T-cell (primary cell): Measurements from ENCODE around the gene BTG1. TPM values are rescaled to one million over a fixed set of nuclear protein-coding genes. Genes with fewer than 3 reads are reported as not detected.

Source experiments
- ATAC-seq, 4 experiments: fragments of 200-7000 bp in 3 of 4; fragments of 150-1000 bp in 1 of 4; cut with Tn5 transposase; replicated peaks in 1 of 4; 1 replicate in 3 of 4; 2 replicates in 1 of 4; pipeline ENCODE4 v1.10.0; 2021; ENCODE audit warnings: moderate library complexity in 3 of 4, mild to moderate bottlenecking in 2 of 4, moderate number of reproducible peaks in 1 of 4
- CTCF ChIA-PET, 2 donors: fragments of 300-600 bp; sonication (Branson Sonifier 250); formaldehyde crosslinking; loops; one replicate each; lab custom pipeline; 2022; ENCODE audit warnings: antibody characterized with exemption in 2 of 2; lab: Charles Lee
- POLR2A ChIA-PET, 2 donors: fragments of 300-600 bp; sonication (Branson Sonifier 250); formaldehyde crosslinking; loops; one replicate each; lab custom pipeline; 2022; ENCODE audit warnings: antibody characterized with exemption in 2 of 2; lab: Charles Lee
- DNase-seq, 35 experiments: peaks; one replicate each; pipeline versions ENCODE4 v3.0.0 to v3.0.0-alpha.2; 2013 to 2023
- H3K27ac ChIP-seq: one replicate; pipeline ENCODE4 v1.5.1; 2013; ENCODE audit warnings: low read length
- H3K27me3 ChIP-seq, 2 experiments: replicated peaks in 1 of 2; 1 replicate in 1 of 2; 2 replicates in 1 of 2; pipeline versions ENCODE4 v1.6.1 to v1.7.0; 2013; ENCODE audit warnings: low read length in 1 of 2, mixed read lengths in 1 of 2; ENCODE audit not compliant: control insufficient read depth in 2 of 2, insufficient read depth in 2 of 2; ENCODE audit errors: extremely low read depth in 1 of 2
- H3K36me3 ChIP-seq, 2 donors: 1 replicate in 1 of 2; 2 replicates in 1 of 2; pipeline versions ENCODE4 v1.6.1 to v1.7.0; 2013; ENCODE audit warnings: low read length in 1 of 2; ENCODE audit not compliant: control insufficient read depth in 2 of 2, insufficient read depth in 1 of 2; ENCODE audit errors: extremely low read depth in 1 of 2
- H3K4me1 ChIP-seq, 2 experiments: 1 replicate in 1 of 2; 2 replicates in 1 of 2; pipeline versions ENCODE4 v1.6.1 to v1.7.0; 2013; ENCODE audit warnings: low read length in 2 of 2, mixed read lengths in 1 of 2; ENCODE audit not compliant: insufficient read depth in 2 of 2, control insufficient read depth in 1 of 2; ENCODE audit errors: extremely low read depth in 1 of 2
- H3K4me3 ChIP-seq, 2 donors: 1 replicate in 1 of 2; 2 replicates in 1 of 2; pipeline versions ENCODE4 v1.5.1 to v1.7.0; 2013; ENCODE audit warnings: mild to moderate bottlenecking in 2 of 2, low read length in 1 of 2, moderate library complexity in 1 of 2; ENCODE audit not compliant: control insufficient read depth in 1 of 2; ENCODE audit errors: extremely low read depth in 1 of 2
- H3K9me3 ChIP-seq: 2 replicates; pipeline ENCODE4 v1.7.0; 2013
- H3K27ac Mint-ChIP-seq, 2 donors: one replicate each; pipeline ENCODE4 v1.8.0; 2020 to 2021; ENCODE audit warnings: mild to moderate bottlenecking in 2 of 2, mixed read lengths in 2 of 2
- H3K27me3 Mint-ChIP-seq, 2 donors: one replicate each; pipeline ENCODE4 v1.8.0; 2021 to 2022; ENCODE audit warnings: mixed read lengths in 2 of 2
- H3K36me3 Mint-ChIP-seq: one replicate; pipeline ENCODE4 v1.8.0; 2021; ENCODE audit warnings: mixed read lengths
- H3K4me1 Mint-ChIP-seq, 3 donors: one replicate each; pipeline ENCODE4 v1.8.0; 2020 to 2022; ENCODE audit warnings: mixed read lengths in 3 of 3, mild to moderate bottlenecking in 1 of 3
- H3K4me3 Mint-ChIP-seq, 3 donors: one replicate each; pipeline ENCODE4 v1.8.0; 2020 to 2022; ENCODE audit warnings: mild to moderate bottlenecking in 3 of 3, mixed read lengths in 3 of 3, moderate library complexity in 3 of 3
- H3K9me3 Mint-ChIP-seq, 3 donors: one replicate each; pipeline ENCODE4 v1.8.0; 2020 to 2022; ENCODE audit warnings: mixed read lengths in 3 of 3
- WGBS: methylation state at CpG from one replicate; pipeline ENCODE4 v1.1.5; 2013; ENCODE audit warnings: missing lambda C conversion rate; ENCODE audit not compliant: insufficient coverage; 5-methylcytosine and 5-hydroxymethylcytosine counted together
- total RNA-seq, 35 experiments: library from RNA in 6 of 35; stranded (reverse) in 6 of 35; fragments of 120-200 nt in 1 of 35; gene quantifications; one replicate each; pipeline versions ENCODE4 v1.2.1 to v1.2.4 and lab custom pipeline; 2013 to 2026

The BTG1 gene
- total RNA-seq, 5 donors from 2014 or later (not counting 1 experiment from before 2014, with no cell fraction given): 484 to 1,238 (median 551) TPM

GRCh38 chr12:92146497-92147224 is 1.0 kb upstream of the BTG1 start:
- CTCF ChIA-PET: interaction anchor here (0.6 to 2.2 kb wide), 22 partner anchors 10 to 766 kb away, joined by 3 to 20 read pairs (median 4); no protein-coding TSS in a partner anchor
- no peaks in the 10 kb centered on the region for H3K9me3 ChIP-seq
- peak overlapping the region; percentile 100 for H3K4me3 Mint-ChIP-seq
- ATAC-seq (no peak), DNase-seq (no peak)
- POLR2A ChIA-PET: interaction anchor here (0.5 to 7.0 kb wide), 88 partner anchors 9 to 1217 kb away, joined by 3 to 170 read pairs (median 5); no protein-coding TSS in a partner anchor
- peaks cover 10% of the 10 kb centered on the region in 2 experiments for H3K4me1 ChIP-seq
- H3K36me3 Mint-ChIP-seq: peaks cover 48% of the 10 kb centered on the region
- H3K27ac ChIP-seq: peak overlapping the region; percentile 94
- H3K36me3 ChIP-seq: peaks cover 0 to 39% of the 10 kb centered on the region in 2 donors
- WGBS: 0% methylated on average over 6 of the region's 14 CpGs
- peak overlapping the region; percentile 77 to 98 for H3K4me3 ChIP-seq
- peak overlapping the region; percentile 99 to 100 for H3K27ac Mint-ChIP-seq
- peaks cover 27 to 51% (median 32%) of the 10 kb centered on the region in 3 donors for H3K4me1 Mint-ChIP-seq
- H3K27me3 ChIP-seq: no peaks in the 10 kb centered on the region
- H3K9me3 Mint-ChIP-seq: no peaks in the 10 kb centered on the region
- H3K27me3 Mint-ChIP-seq: no peaks in the 10 kb centered on the region

GRCh38 chr12:92145481-92145730 is 240 bp downstream of the BTG1 start:
- Histone ChIP-seq H3K27me3 (no peaks in the 10 kb centered on the region), H3K4me1 (peaks cover 10% of the 10 kb centered on the region in 2 experiments), H3K4me3 (peak overlapping the region; percentile 77 to 98), H3K9me3 (no peaks in the 10 kb centered on the region), H3K36me3 (peaks cover 0 to 49% of the 10 kb centered on the region in 2 donors), H3K27ac (peak overlapping the region; percentile 91)
- DNase-seq (peak in 4 of 35 experiments; percentile 25 to 45 (median 32)), ATAC-seq (peak; percentile 7 to 11 (median 8))
- ChIA-PET POLR2A (interaction anchor here (0.6 to 7.0 kb wide), 85 partner anchors 8 to 1447 kb away, joined by 3 to 170 read pairs (median 5); no protein-coding TSS in a partner anchor), CTCF (interaction anchor here (0.6 to 2.2 kb wide), 25 partner anchors 9 to 763 kb away, joined by 3 to 20 read pairs (median 3); no protein-coding TSS in a partner anchor)
- Mint-ChIP-seq H3K4me1 (peaks cover 27 to 51% (median 32%) of the 10 kb centered on the region in 3 donors), H3K4me3 (peak overlapping the region; percentile 100), H3K9me3 (no peaks in the 10 kb centered on the region), H3K27me3 (no peaks in the 10 kb centered on the region), H3K36me3 (peaks cover 57% of the 10 kb centered on the region), H3K27ac (peak overlapping the region; percentile 99 to 100)
- WGBS: 0% methylated on average over 21 of the region's 28 CpGs

- Histone ChIP-seq H3K27me3 (no peaks in the 10 kb centered on the region), H3K36me3 (peaks cover 0 to 48% of the 10 kb centered on the region in 2 donors), H3K4me3 (peak overlapping the region; percentile 77 to 98), H3K27ac (peak overlapping the region; percentile 91), H3K4me1 (peaks cover 10 to 13% of the 10 kb centered on the region in 2 experiments), H3K9me3 (no peaks in the 10 kb centered on the region)
- H3K27me3 Mint-ChIP-seq: no peaks in the 10 kb centered on the region
- ATAC-seq (peak in 2 of 4 experiments; percentile 0 to 1), DNase-seq (peak in 34 of 35 experiments; percentile 15 to 67 (median 42))
- ChIA-PET CTCF (interaction anchor here (0.6 to 2.2 kb wide), 16 partner anchors 20 to 762 kb away, joined by 3 to 20 read pairs (median 4); no protein-coding TSS in a partner anchor), POLR2A (interaction anchor here (0.5 to 7.0 kb wide), 56 partner anchors 8 to 785 kb away, joined by 3 to 170 read pairs (median 6); no protein-coding TSS in a partner anchor)
- peak overlapping the region; percentile 99 to 100 for H3K27ac Mint-ChIP-seq
- peaks cover 63% of the 10 kb centered on the region for H3K36me3 Mint-ChIP-seq
- under 1% methylated on average over 63 of the region's 69 CpGs for WGBS
- H3K4me3 Mint-ChIP-seq: peak overlapping the region; percentile 100
- peaks cover 24 to 49% (median 30%) of the 10 kb centered on the region in 3 donors for H3K4me1 Mint-ChIP-seq
- no peaks in the 10 kb centered on the region for H3K9me3 Mint-ChIP-seq
Observed at GRCh38 chr12:92144631-92145480, 790 bp downstream of the BTG1 start.

- Histone ChIP-seq H3K36me3 (peaks cover 0 to 45% of the 10 kb centered on the region in 2 donors), H3K27me3 (no peaks in the 10 kb centered on the region), H3K27ac (peak overlapping the region; percentile 91), H3K4me1 (peaks cover 10 to 18% of the 10 kb centered on the region in 2 experiments), H3K9me3 (no peaks in the 10 kb centered on the region), H3K4me3 (peak overlapping the region; percentile 77 to 98)
- POLR2A ChIA-PET: interaction anchor here (0.6 to 7.0 kb wide), 25 partner anchors 10 to 762 kb away, joined by 3 to 170 read pairs (median 7); no protein-coding TSS in a partner anchor
- Mint-ChIP-seq H3K9me3 (no peaks in the 10 kb centered on the region), H3K36me3 (peaks cover 67% of the 10 kb centered on the region), H3K4me3 (peak overlapping the region; percentile 100), H3K27me3 (no peaks in the 10 kb centered on the region), H3K27ac (peak overlapping the region; percentile 99 to 100), H3K4me1 (peaks cover 20 to 40% (median 23%) of the 10 kb centered on the region in 3 donors)
- WGBS: 0% methylated on average over 4 of the region's 15 CpGs
- CTCF ChIA-PET: interaction anchor here (0.6 to 1.6 kb wide), 10 partner anchors 21 to 762 kb away, joined by 3 to 8 read pairs (median 3); no protein-coding TSS in a partner anchor
- DNase-seq: peak; percentile 58 to 84 (median 70)
- ATAC-seq: peak; percentile 19 to 23 (median 20)
Observed at GRCh38 chr12:92143686-92144630, 1.7 kb downstream of the BTG1 start.

GRCh38 chr12:92143258-92143657 is 2.4 kb downstream of the BTG1 start:
- ChIA-PET CTCF (interaction anchor here (0.8 to 1.6 kb wide), 5 partner anchors 21 to 266 kb away, joined by 3 to 8 read pairs (median 4); no protein-coding TSS in a partner anchor), POLR2A (interaction anchor here (0.6 to 7.0 kb wide), 19 partner anchors 9 to 761 kb away, joined by 3 to 170 read pairs (median 5); no protein-coding TSS in a partner anchor)
- Mint-ChIP-seq H3K4me3 (peak overlapping the region; percentile 100), H3K27ac (peak overlapping the region; percentile 99 to 100), H3K4me1 (peaks cover 13 to 41% (median 21%) of the 10 kb centered on the region in 3 donors), H3K27me3 (no peaks in the 10 kb centered on the region), H3K36me3 (peaks cover 69% of the 10 kb centered on the region), H3K9me3 (no peaks in the 10 kb centered on the region)
- ATAC-seq (no peak), DNase-seq (no peak)
- Histone ChIP-seq H3K27ac (peak overlapping the region; percentile 91), H3K4me3 (peak overlapping the region; percentile 77 to 98), H3K9me3 (no peaks in the 10 kb centered on the region), H3K4me1 (peaks cover 6 to 22% of the 10 kb centered on the region in 2 experiments), H3K36me3 (peaks cover 0 to 45% of the 10 kb centered on the region in 2 donors), H3K27me3 (no peaks in the 10 kb centered on the region)
- WGBS: no CpG with 5 or more reads among the region's 1 CpG
